Measurements from ENCODE around the gene PITX1. TPM values are rescaled to one million over a fixed set of nuclear protein-coding genes. Genes with fewer than 3 reads are reported as not detected.
"Not testable (repeated sequence)": the region's sequence is repeated elsewhere in the genome, so short reads cannot be mapped to it uniquely, and the experiment has no call there.

The PITX1 gene
- total RNA-seq, 2 donors from 2014 or later: 7.8 to 9.9 TPM

DNA sequence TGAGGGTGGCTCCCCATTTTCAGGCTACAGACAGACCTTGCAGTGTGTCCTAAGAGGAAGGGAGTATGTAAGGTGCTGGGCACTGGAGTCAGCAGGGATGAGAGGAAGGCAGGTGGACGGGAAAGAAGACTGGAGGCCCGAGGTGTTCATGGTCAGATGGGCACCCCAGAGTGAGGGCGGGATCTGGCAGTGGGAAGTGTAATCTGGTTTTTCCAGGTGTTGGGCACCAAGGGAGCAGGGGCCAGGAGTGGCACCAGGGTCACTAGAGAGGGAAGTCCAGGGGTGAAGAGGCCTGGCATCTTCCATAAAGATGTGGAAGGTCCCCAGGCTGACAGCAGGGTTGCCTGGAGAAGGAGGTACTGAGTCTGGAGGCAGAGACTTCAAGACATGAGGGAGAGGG is 29.7 kb downstream of the PITX1 start:
- H3K36me3 ChIP-seq: no peaks in the 10 kb centered on the region
- no peak overlapping the region for H3K9ac ChIP-seq (ENCODE audit: low read depth in 2 of 2, low read length in 2 of 2)
- TF ChIP-seq, protein P1, sequence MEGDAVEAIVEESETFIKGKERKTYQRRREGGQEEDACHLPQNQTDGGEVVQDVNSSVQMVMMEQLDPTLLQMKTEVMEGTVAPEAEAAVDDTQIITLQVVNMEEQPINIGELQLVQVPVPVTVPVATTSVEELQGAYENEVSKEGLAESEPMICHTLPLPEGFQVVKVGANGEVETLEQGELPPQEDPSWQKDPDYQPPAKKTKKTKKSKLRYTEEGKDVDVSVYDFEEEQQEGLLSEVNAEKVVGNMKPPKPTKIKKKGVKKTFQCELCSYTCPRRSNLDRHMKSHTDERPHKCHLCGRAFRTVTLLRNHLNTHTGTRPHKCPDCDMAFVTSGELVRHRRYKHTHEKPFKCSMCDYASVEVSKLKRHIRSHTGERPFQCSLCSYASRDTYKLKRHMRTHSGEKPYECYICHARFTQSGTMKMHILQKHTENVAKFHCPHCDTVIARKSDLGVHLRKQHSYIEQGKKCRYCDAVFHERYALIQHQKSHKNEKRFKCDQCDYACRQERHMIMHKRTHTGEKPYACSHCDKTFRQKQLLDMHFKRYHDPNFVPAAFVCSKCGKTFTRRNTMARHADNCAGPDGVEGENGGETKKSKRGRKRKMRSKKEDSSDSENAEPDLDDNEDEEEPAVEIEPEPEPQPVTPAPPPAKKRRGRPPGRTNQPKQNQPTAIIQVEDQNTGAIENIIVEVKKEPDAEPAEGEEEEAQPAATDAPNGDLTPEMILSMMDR (IDR thresholded peaks at IDR 0.05): no peak
- DNase-seq: no peak
- no peaks in the 10 kb centered on the region for H3K4me1 ChIP-seq
- intact Hi-C loops (cut with DNase I): no loop called here
- no peaks in the 10 kb centered on the region for H3K9me3 ChIP-seq
- H3K27me3 ChIP-seq: no peaks in the 10 kb centered on the region
- no peak overlapping the region for H3K4me3 ChIP-seq
- no peak overlapping the region for H3K27ac ChIP-seq

- H3K9ac ChIP-seq (ENCODE audit: low read depth in 2 of 2, low read length in 2 of 2); H3K4me3 ChIP-seq; intact Hi-C loops (cut with DNase I); H3K9me3 ChIP-seq; H3K36me3 ChIP-seq; H3K27me3 ChIP-seq; H3K4me1 ChIP-seq; H3K27ac ChIP-seq; DNase-seq: not testable (repeated sequence)
These were observed 36.0 kb downstream of the PITX1 start for GRCh38 chr5:134998068-134998467.

DNA sequence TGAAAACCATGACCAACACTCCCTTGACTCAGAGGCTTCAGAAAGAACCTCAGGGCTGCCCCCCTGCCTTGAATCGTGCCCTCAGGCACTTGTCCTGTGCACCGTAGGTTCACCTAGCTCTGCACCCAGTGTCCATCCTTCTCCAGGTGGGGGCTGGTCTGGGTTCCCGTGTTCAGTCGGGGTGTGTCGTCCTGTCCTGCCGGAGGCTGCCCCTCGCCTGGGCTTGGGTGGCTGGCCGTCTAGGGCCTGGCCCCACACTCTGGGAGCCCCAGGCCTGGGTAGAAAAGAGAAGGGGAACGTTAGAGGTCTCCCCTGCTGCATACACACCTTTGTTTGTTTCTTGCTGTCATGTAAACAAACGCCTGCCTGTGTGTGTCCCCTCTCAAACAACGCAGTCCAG is 37.0 kb downstream of the PITX1 start:
- intact Hi-C loops (cut with DNase I): no loop called here
- no peak overlapping the region for H3K9ac ChIP-seq (ENCODE audit: low read depth in 2 of 2, low read length in 2 of 2)
- no peaks in the 10 kb centered on the region for H3K27me3 ChIP-seq
- H3K9me3 ChIP-seq: no peaks in the 10 kb centered on the region
- H3K4me3 ChIP-seq: no peak overlapping the region
- no peak overlapping the region for H3K27ac ChIP-seq
- H3K4me1 ChIP-seq: no peaks in the 10 kb centered on the region
- TF ChIP-seq, protein P1 (IDR thresholded peaks at IDR 0.05): no peak
- DNase-seq: no peak
- H3K36me3 ChIP-seq: no peaks in the 10 kb centered on the region

DNA sequence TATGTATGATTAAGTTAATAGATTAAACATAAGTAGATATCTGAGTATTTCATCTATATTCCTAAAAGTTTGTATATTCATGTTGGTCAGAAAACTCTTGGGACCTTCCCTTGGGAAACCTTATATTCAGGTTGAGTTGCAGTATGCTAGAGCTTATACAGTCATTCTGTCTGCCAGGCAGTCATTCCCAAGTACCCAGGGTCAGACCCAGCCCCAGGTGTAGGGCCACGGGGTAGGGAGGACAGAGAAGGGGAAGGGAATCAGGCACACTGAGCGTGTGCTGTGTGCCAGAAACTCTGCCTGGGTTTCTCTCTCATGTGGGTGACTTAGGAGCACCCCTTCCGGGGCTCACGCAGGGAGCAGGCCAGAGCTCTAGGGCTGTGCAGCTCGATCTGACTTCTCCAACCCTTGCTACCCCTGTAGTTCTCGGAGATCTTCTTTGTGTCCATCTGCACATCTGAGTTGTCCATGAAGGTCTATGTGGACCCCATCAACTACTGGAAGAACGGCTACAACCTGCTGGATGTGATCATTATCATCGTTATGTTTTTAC is 38.1 kb downstream of the PITX1 start:
- H3K36me3 ChIP-seq: no peaks in the 10 kb centered on the region
- TF ChIP-seq, protein P1 (IDR thresholded peaks at IDR 0.05): no peak
- H3K9ac ChIP-seq (ENCODE audit: low read depth in 2 of 2, low read length in 2 of 2): no peak overlapping the region

GRCh38 chr5:134994560-134995156 is 39.4 kb downstream of the PITX1 start:
- Histone ChIP-seq H3K27me3 (no peaks in the 10 kb centered on the region), H3K9me3 (no peaks in the 10 kb centered on the region), H3K4me1 (no peaks in the 10 kb centered on the region), H3K27ac (no peak overlapping the region), H3K9ac (ENCODE audit: low read depth in 2 of 2, low read length in 2 of 2) (no peak overlapping the region), H3K36me3 (no peaks in the 10 kb centered on the region), H3K4me3 (no peak overlapping the region)
- TF ChIP-seq, protein P1 (IDR thresholded peaks at IDR 0.05): no peak
- DNase-seq: no peak
- intact Hi-C loops (cut with DNase I): no loop called here

More for the DNA sequence above, 38.1 kb downstream of the PITX1 start:
- H3K4me3 ChIP-seq: no peak overlapping the region
- DNase-seq: no peak
- H3K4me1 ChIP-seq: no peaks in the 10 kb centered on the region
- intact Hi-C loops (cut with DNase I): no loop called here
- H3K27me3 ChIP-seq: no peaks in the 10 kb centered on the region
- H3K27ac ChIP-seq: no peak overlapping the region
- no peaks in the 10 kb centered on the region for H3K9me3 ChIP-seq

DNA sequence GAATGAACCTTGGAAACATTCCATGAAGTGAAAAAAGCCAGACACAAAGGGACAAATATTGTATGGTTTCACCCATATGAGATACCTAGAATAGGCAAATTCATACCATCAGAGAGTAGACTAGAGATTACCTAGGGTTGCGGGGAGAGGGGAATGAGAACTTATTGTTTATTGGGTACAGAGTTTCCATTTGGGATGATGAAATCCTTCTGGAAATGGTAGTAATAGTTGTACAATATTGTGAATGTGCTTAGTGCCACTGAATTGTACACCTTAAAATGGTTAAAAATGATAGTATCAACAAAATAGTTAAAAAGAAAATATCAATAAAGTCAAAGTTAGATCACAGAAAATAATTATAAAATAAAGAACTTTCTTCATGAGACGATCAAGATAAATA is 40.9 kb downstream of the PITX1 start:
- Histone ChIP-seq H3K27me3 (no peaks in the 10 kb centered on the region), H3K27ac (no peak overlapping the region)
- TF ChIP-seq, protein P1 (IDR thresholded peaks at IDR 0.05): no peak

More for the DNA sequence above, 40.9 kb downstream of the PITX1 start:
- Histone ChIP-seq H3K4me1 (no peaks in the 10 kb centered on the region), H3K9ac (ENCODE audit: low read depth in 2 of 2, low read length in 2 of 2) (no peak overlapping the region), H3K36me3 (no peaks in the 10 kb centered on the region), H3K4me3 (no peak overlapping the region), H3K9me3 (no peaks in the 10 kb centered on the region)
- DNase-seq: no peak
- intact Hi-C loops (cut with DNase I): no loop called here

All from colonic mucosa (tissue), 4 donors.